HG03565 (cell line): ENCODE measurements around the gene MRPL11.
"Not testable (repeated sequence)": the region's sequence is repeated elsewhere in the genome, so short reads cannot be mapped to it uniquely, and the experiment has no call there.

Experiments
- ATAC-seq: cut with Tn5 transposase; IDR thresholded peaks from one replicate; pipeline ENCODE4 v1.9.1; 2021; ENCODE audit warnings: mild to moderate bottlenecking, moderate library complexity; ENCODE audit not compliant: unreplicated experiment

MRPL11 gene

GRCh38 chr11:66467756-66468155 lies 29.1 kb upstream of the MRPL11 start:
- ATAC-seq, result no peak

GRCh38 chr11:66467034-66467659 lies 28.5 kb upstream of the MRPL11 start:
- ATAC-seq, result peak; percentile 17

- ATAC-seq, result peak; percentile 69
These were observed 27.8 kb upstream of the MRPL11 start, which contains the start of gene PELI3 for GRCh38 chr11:66466225-66467033. Gene PELI3 (plus strand): TSS chr11:66466905. CDS start chr11:66468129, 1,224 bp downstream.

- no peak for ATAC-seq
These were observed 27.0 kb upstream of the MRPL11 start for GRCh38 chr11:66465373-66466224.

- ATAC-seq, result no peak
These were observed 26.3 kb upstream of the MRPL11 start for GRCh38 chr11:66464916-66465315.

GRCh38 chr11:66464116-66464515 lies 25.5 kb upstream of the MRPL11 start:
- ATAC-seq, result not testable (repeated sequence)

GRCh38 chr11:66462911-66463310 lies 24.3 kb upstream of the MRPL11 start:
- ATAC-seq, result no peak

GRCh38 chr11:66462010-66462409 lies 23.4 kb upstream of the MRPL11 start:
- no peak for ATAC-seq

GRCh38 chr11:66459138-66459778 lies 20.6 kb upstream of the MRPL11 start:
- no peak for ATAC-seq

- no peak for ATAC-seq
These were observed 19.2 kb upstream of the MRPL11 start for GRCh38 chr11:66457826-66458225.

- no peak for ATAC-seq
These were observed 16.2 kb upstream of the MRPL11 start for GRCh38 chr11:66454828-66455227.

- ATAC-seq, result no peak
These were observed 15.6 kb upstream of the MRPL11 start for GRCh38 chr11:66454247-66454646.

GRCh38 chr11:66451663-66452062 lies 13.0 kb upstream of the MRPL11 start:
- no peak for ATAC-seq

- no peak for ATAC-seq
These were observed 11.9 kb upstream of the MRPL11 start for GRCh38 chr11:66450560-66450959.

GRCh38 chr11:66448523-66448922 lies 9.9 kb upstream of the MRPL11 start:
- ATAC-seq, result no peak

- no peak for ATAC-seq
These were observed 8.4 kb upstream of the MRPL11 start for GRCh38 chr11:66447012-66447411.

GRCh38 chr11:66443602-66444001 lies 5.0 kb upstream of the MRPL11 start:
- no peak for ATAC-seq

- not testable (repeated sequence) for ATAC-seq
These were observed 2.3 kb upstream of the MRPL11 start for GRCh38 chr11:66440940-66441282.

- not testable (repeated sequence) for ATAC-seq
These were observed 1.7 kb upstream of the MRPL11 start for GRCh38 chr11:66440101-66440939.

- no peak for ATAC-seq
These were observed 607 bp downstream of the MRPL11 start for GRCh38 chr11:66437979-66438503.
